Measurements from ENCODE around the gene GAS2L2.

Gene GAS2L2

DNA sequence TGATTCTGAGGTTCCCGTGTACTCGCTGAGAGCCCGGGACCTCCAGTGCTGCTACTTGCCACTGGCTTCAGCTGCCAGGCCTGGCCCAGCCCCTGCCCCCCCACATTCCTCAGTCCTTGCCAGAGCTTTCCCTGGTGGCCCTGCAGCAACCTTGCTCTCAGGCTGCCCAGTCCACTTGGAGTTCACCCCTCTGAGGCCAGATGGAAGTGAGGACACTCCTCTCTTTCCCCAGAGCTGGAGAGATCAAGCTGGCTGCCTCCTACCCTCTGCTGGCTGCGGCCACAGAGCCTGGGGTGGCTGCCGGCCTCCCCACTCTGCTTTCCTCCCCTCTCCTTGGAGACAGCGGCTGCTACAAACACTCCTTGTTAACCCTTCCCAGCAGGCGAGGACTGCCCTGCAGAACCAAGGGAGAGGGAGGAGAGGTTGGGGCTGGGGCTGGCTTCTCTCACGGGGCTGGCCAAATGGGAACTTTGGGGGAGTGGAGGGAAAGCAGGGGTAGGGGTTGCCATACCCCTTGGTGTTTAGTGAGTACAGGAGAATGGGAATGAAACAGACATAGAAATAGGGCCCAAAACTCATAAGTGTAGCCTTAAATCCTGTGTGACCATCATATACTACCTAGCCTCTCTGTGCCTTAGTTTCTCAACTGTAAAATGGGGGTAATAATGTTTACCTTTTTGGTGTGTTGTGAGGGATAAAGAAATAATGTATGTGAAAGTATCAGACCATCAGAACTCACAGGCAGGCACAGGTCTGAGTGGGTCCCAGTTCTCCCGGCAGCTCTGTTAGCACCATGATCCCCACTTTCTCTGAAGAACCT lies at the start of gene GAS2L2:
TSS of gene GAS2L2 (minus strand) at position 295 of the 820 bp plus-strand sequence. CDS start 389 bp downstream, outside the sequence.
- DNase-seq = no peak

- peak; percentile 81 for DNase-seq
Observed at GRCh38 chr17:35801583-35802224, 48.7 kb upstream of the GAS2L2 start.

GRCh38 chr17:35799942-35800341 lies 46.9 kb upstream of the GAS2L2 start:
- DNase-seq = peak; percentile 26

GRCh38 chr17:35797918-35798317 lies 44.9 kb upstream of the GAS2L2 start:
- DNase-seq = no peak

GRCh38 chr17:35797370-35797769 lies 44.3 kb upstream of the GAS2L2 start:
- DNase-seq = no peak

DNA sequence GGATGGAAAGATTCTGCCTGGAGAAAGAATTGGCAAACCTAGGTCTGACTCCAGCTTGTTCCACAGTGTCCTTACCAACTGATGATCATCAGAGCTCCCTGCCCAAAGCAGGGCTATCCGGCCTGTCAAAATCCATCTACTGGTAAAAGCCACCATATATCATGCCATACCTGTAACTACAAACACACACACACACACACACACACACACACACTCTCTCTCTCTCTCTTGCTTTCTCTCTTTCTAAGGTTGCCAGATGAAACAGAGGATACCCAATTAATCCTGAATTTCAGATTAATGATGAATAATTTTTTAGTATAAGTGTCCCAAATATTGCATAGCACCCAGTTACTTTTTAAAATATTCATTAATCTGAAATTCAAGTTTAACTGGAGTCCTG lies 43.9 kb upstream of the GAS2L2 start:
- no peak for DNase-seq

DNA sequence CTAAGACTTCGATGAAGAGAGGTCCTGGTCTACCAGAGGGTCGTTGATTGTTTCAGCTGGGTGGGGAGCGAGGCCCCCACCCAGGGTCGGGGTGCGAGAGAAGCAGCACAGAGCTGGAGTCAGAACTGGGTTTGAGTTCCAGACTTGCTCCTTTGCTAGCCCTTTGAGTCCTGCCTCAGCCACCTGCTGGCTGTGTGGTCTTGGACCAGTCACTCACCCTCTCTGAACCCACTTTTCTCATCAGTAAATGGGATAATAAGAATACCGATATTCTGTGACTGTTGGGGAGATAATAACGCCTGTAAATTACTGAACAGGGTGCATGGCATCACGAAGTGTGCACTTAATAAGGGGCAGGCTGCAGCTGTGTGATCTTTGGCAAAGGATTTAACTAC lies 42.8 kb upstream of the GAS2L2 start:
- no peak for DNase-seq

- no peak for DNase-seq
Observed at GRCh38 chr17:35795007-35795870, 42.2 kb upstream of the GAS2L2 start, which contains the start of gene MMP28. MMP28 (minus strand) TSS chr17:35795641; CDS start chr17:35795377, 264 bp downstream.

- DNase-seq = no peak
Observed at GRCh38 chr17:35793257-35793656, 40.2 kb upstream of the GAS2L2 start.

GRCh38 chr17:35791681-35792350 lies 38.8 kb upstream of the GAS2L2 start:
- no peak for DNase-seq

DNA sequence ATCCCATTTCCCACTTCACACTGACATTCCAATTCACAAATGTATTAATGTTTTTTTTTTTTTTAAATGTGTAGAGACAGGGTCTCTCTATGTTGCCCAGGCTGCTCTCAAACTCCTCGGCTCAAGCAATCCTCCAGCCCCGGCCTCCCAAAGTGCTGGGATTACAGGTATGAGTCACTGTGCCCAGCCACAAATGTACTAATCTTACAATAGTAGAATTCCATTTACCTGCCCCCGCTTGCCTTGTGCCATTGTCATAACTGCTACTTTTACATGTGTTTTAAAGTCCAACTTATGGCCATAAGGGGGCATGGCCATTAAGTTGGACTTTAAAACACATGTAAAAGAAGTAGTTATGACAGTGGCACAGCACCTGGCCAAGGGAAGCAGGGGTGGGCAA lies 37.8 kb upstream of the GAS2L2 start:
- no peak for DNase-seq

DNA sequence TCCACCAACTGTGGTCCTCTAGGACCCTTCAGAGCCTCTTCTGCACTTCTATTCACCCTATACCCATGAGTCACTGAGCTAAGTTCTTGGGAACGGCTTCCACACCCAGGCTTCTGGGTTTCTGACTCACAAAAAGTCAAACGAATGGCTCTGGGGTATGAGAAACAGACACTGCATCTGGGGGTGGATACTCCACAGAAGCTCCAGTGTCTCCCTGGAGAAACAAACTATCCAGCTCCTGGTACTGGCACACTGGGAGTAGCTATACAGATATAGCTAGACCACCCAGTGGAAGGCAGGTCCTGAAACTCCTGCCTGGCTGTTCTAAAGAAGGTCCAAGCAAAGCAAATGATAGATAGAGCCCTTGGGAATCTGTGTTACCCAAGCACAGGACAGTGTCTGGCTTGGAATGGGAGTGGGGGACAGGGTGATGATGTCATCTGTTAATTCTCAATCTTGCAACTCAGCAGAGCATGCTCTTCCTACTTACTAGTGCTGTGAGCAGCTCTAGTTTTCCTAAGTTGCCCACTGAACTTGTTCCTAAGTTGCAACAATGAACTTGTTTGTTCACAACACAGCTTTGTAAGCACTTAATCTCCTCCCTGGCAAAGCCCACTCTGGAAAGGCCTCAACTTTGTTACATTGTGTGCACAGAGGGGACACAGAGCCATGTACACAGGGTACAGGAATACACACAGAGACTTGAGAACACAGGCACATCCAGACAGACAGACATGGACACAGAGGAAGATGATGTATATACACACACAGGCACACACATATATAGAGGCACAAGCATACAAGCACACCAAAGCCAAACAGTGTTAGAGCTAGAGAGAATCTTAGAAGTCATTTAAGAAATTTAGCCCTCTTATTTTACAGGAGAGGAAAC lies 35.7 kb upstream of the GAS2L2 start:
- no peak for DNase-seq

DNA sequence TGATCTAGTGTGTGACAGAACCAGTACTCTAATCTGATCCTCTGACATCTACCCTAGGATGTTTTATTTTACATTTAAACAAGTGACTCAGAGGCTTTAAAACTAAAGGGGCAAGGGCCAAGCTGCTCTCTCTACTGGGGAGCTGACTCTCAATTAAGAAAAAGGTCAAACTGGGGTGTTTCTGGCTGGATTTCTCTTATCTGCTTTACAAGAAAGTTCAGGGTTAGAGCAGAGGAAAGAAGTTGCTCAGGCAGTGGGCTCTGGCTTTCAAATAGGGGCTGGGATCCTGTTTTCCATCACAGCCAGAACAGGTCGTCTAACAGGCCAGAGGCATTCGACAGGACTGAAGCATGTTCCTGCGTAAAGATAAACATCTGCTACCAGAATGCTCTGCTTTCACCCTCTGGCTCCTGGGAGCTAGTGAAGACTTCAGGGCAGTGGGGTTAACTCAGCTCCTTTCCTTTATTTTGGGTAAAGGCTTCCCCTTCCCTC lies 33.9 kb upstream of the GAS2L2 start:
- DNase-seq = no peak

GRCh38 chr17:35784895-35785294 lies 31.9 kb upstream of the GAS2L2 start:
- DNase-seq = no peak

DNA sequence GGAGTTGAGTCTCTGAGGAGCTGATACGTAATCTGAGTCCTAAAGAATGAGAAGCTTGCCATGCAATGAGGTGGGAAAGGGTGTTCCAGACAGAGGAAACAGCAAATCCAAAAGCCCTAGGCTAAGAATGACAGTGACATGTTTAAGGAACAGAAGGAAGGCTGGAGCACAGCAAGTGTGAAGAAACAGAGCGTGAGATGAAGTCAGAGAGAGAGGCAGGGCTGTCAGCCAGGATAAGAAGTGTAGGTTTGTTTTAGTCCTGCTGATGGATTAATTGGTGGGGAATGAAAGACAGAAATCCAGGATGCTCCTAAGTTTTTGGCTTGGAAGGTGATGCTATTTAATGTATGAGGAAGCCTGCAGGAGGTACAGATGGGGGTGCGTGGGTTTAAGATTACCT lies 27.9 kb upstream of the GAS2L2 start:
- DNase-seq = no peak

- DNase-seq = no peak
Observed at GRCh38 chr17:35778641-35779196, 25.7 kb upstream of the GAS2L2 start.

DNA sequence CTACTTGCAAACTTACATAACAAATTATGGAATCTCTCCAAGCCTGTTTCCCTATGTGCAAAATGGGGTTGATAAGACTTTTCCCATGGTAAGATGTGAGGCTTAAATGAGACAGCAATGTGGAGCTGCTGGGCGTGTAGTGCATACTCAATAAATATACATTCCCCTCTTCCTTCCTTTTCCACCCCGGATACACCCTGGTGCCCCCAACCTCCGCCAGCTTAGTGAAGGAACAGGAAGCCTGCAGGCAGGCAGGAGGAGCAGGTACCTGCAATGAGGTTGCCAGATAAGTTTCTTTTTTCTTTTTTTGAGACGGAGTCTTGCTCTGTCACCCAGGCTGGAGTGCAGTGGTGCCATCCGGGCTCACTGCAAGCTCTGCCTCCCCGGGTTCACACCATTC lies 22.5 kb upstream of the GAS2L2 start:
- no peak for DNase-seq

GRCh38 chr17:35775039-35775438 lies 22.0 kb upstream of the GAS2L2 start:
- no peak for DNase-seq

DNA sequence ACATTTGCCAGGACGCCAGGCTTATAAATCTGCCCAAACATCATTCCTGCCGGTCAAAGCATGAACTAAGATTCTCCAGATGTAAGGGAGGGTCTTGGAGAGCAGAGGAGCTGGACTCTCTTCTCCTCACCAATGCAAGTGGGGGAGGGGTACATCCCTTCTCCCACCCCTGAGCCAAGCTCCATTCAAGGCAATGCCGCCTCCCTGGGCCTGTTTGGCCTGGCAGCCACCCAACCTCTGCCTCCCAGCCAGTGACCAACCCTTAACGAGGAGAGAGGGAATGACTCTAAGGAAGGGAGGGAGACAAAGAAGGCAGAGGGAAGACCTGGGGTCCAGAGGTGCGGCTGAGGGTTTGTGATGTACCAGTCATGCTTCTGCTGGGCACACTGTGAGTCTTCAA lies 21.5 kb upstream of the GAS2L2 start:
- DNase-seq = no peak

GRCh38 chr17:35773679-35774425 lies 20.8 kb upstream of the GAS2L2 start:
- DNase-seq = no peak

Measured in NCI-H2029 treated with DMSO at 0.1 percent for 48 hours (cell line).